Endodermal cell (in vitro differentiated cells): Measurements from ENCODE around the gene NAALADL2. TPM values are rescaled to one million over a fixed set of nuclear protein-coding genes. Genes with fewer than 3 reads are reported as not detected.
"Not testable (repeated sequence)": the region's sequence is repeated elsewhere in the genome, so short reads cannot be mapped to it uniquely, and the experiment has no call there.

Experiments
- DNase-seq: peaks from one replicate; pipeline ENCODE4 v3.0.0-alpha.2; 2017
- H3K27ac ChIP-seq: 2 replicates; pipeline ENCODE4 v1.5.1; 2013; ENCODE audit warnings: mild to moderate bottlenecking, low read depth, low read length, moderate library complexity
- H3K27me3 ChIP-seq: 2 replicates; pipeline ENCODE4 v1.6.1; 2013; ENCODE audit warnings: mild to moderate bottlenecking, low read length, moderate library complexity; ENCODE audit not compliant: insufficient read depth, control insufficient read depth, poor library complexity, severe bottlenecking
- H3K36me3 ChIP-seq: 2 replicates; pipeline ENCODE4 v1.7.0; 2013; ENCODE audit warnings: mild to moderate bottlenecking, low read length, moderate library complexity; ENCODE audit not compliant: control insufficient read depth, insufficient read depth
- H3K4me1 ChIP-seq: one replicate; pipeline ENCODE4 v1.7.0; 2013; ENCODE audit warnings: low read length; ENCODE audit not compliant: control insufficient read depth, insufficient read depth
- H3K4me3 ChIP-seq: 2 replicates; pipeline ENCODE4 v1.5.1; 2013; ENCODE audit warnings: mild to moderate bottlenecking, low read length, moderate library complexity
- H3K9ac ChIP-seq: 2 replicates; pipeline ENCODE4 v1.6.1; 2013; ENCODE audit warnings: mild to moderate bottlenecking, low read length, moderate library complexity; ENCODE audit not compliant: poor library complexity, severe bottlenecking; ENCODE audit errors: extremely low read depth
- H3K9me3 ChIP-seq: 2 replicates; pipeline ENCODE4 v1.6.1; 2013; ENCODE audit warnings: mild to moderate bottlenecking, low read length, moderate library complexity; ENCODE audit not compliant: control insufficient read depth
- H3K27ac Mint-ChIP-seq: 2 replicates; pipeline ENCODE4 v1.8.0; 2020; ENCODE audit warnings: mixed read lengths
- H3K27me3 Mint-ChIP-seq: 2 replicates; pipeline ENCODE4 v1.8.0; 2021; ENCODE audit warnings: mild to moderate bottlenecking, mixed read lengths; ENCODE audit not compliant: insufficient read depth
- H3K36me3 Mint-ChIP-seq: 2 replicates; pipeline ENCODE4 v1.8.0; 2020; ENCODE audit warnings: low read depth, mixed read lengths
- H3K4me1 Mint-ChIP-seq: 2 replicates; pipeline ENCODE4 v1.8.0; 2020; ENCODE audit warnings: mixed read lengths
- H3K4me3 Mint-ChIP-seq: 2 replicates; pipeline ENCODE4 v1.8.0; 2020; ENCODE audit warnings: mild to moderate bottlenecking, moderate library complexity, mixed read lengths
- H3K9me3 Mint-ChIP-seq: 2 replicates; pipeline ENCODE4 v1.8.0; 2020; ENCODE audit warnings: mild to moderate bottlenecking, mixed read lengths
- WGBS, 2 experiments: methylation state at CpG; one replicate each; pipeline versions ENCODE4 v1.1.5 to v1.1.7; 2013; ENCODE audit warnings: missing lambda C conversion rate in 2 of 2, mixed read lengths in 1 of 2; ENCODE audit not compliant: insufficient coverage in 1 of 2, insufficient read length in 1 of 2; 5-methylcytosine and 5-hydroxymethylcytosine counted together
- total RNA-seq, 2 donors: library from RNA; stranded (reverse); fragmentation: NEBNext Ultra II Directional in 1 of 2; extraction: Animal tissue kit (Norgen Biotek cat#: 25700) in 1 of 2; gene quantifications; 2 replicates in 1 of 2; 3 replicates in 1 of 2; pipeline ENCODE4 v1.2.1, GENCODE V29; 2021
- TF ChIP-seq, protein P1 (sequence below): fragments of 200-600 bp; sonication (generic); conservative IDR thresholded peaks from 2 replicates; pipeline ENCODE4 v1.5.0; 2021; ENCODE audit warnings: antibody characterized with exemption, mild to moderate bottlenecking

Gene NAALADL2
- total RNA-seq, 2 donors from 2014 or later = 1.6 to 1.8 TPM

DNA sequence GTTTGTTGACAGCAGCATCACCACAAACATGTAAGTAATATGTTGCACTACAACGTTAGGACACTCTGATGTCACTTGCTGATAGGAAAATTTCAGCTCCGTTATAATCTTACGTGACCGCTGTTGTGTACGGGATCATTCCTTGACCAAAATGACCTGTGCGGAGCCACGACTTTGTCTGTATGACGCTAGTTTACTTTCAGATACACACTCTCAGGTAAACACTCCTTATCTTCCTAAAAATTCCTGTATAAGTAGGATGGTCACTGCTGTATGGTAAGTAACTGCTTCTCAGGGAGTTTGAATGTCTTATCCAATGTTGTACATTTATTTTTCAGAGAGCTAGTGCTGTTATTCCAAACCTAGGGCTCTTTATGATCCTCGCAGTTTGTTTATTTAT, 410.3 kb downstream of the NAALADL2 start:
- 93 to 96% methylated on average over 4 to 8 of the region's 9 CpGs for WGBS, 2 experiments
- Mint-ChIP-seq H3K36me3 (no peaks in the 10 kb centered on the region), H3K4me1 (no peaks in the 10 kb centered on the region), H3K4me3 (no peak overlapping the region), H3K27ac (no peak overlapping the region), H3K9me3 (no peaks in the 10 kb centered on the region), H3K27me3 (no peaks in the 10 kb centered on the region)
- Histone ChIP-seq H3K36me3 (no peaks in the 10 kb centered on the region), H3K9me3 (no peaks in the 10 kb centered on the region), H3K9ac (no peak overlapping the region), H3K27me3 (no peaks in the 10 kb centered on the region), H3K4me3 (no peak overlapping the region), H3K27ac (no peak overlapping the region), H3K4me1 (no peaks in the 10 kb centered on the region)
- DNase-seq = no peak
- TF ChIP-seq, protein P1, sequence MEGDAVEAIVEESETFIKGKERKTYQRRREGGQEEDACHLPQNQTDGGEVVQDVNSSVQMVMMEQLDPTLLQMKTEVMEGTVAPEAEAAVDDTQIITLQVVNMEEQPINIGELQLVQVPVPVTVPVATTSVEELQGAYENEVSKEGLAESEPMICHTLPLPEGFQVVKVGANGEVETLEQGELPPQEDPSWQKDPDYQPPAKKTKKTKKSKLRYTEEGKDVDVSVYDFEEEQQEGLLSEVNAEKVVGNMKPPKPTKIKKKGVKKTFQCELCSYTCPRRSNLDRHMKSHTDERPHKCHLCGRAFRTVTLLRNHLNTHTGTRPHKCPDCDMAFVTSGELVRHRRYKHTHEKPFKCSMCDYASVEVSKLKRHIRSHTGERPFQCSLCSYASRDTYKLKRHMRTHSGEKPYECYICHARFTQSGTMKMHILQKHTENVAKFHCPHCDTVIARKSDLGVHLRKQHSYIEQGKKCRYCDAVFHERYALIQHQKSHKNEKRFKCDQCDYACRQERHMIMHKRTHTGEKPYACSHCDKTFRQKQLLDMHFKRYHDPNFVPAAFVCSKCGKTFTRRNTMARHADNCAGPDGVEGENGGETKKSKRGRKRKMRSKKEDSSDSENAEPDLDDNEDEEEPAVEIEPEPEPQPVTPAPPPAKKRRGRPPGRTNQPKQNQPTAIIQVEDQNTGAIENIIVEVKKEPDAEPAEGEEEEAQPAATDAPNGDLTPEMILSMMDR = no peak

DNA sequence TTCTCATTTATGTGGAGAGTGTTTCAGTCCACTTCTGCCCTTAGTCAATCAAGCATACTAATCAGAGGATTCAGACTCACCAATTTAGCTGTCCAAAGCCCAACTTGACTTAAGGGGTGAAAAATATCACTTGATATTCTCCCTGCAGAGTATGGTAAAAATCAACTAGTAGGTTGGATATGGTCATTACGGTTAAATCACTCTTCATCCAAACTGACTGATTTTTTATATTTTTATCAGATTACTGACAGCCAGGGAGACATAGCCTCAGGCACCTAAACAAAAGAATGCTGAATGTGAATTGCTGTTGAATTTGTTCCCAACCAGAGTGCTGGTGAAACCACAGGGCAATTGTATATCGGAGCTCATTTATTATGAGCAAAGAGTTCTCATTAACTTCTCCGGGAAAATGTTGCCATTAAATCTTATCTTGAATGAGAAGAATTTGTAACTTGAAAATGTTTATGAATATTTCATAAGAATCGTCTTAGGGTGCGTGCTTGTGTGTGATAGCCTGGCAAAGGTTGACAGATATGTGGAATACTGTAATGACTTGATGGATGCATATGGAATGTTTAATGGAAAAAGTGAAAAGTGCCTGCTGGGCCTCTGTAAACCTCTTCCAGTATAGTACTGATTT, 411.2 kb downstream of the NAALADL2 start:
- no peaks in the 10 kb centered on the region for H3K9me3 Mint-ChIP-seq
- no peaks in the 10 kb centered on the region for H3K4me1 Mint-ChIP-seq
- H3K4me3 ChIP-seq = no peak overlapping the region
- no peaks in the 10 kb centered on the region for H3K27me3 Mint-ChIP-seq
- H3K27ac Mint-ChIP-seq = no peak overlapping the region
- peak overlapping the region; percentile 45 for H3K27ac ChIP-seq
- DNase-seq = no peak
- H3K36me3 ChIP-seq = no peaks in the 10 kb centered on the region
- no peaks in the 10 kb centered on the region for H3K27me3 ChIP-seq
- no peak overlapping the region for H3K9ac ChIP-seq
- H3K36me3 Mint-ChIP-seq = no peaks in the 10 kb centered on the region
- TF ChIP-seq, protein P1 = no peak
- no peak overlapping the region for H3K4me3 Mint-ChIP-seq
- H3K9me3 ChIP-seq = no peaks in the 10 kb centered on the region
- WGBS, 2 experiments = 66 to 95% methylated on average over 4 of the region's 5 CpGs
- no peaks in the 10 kb centered on the region for H3K4me1 ChIP-seq

DNA sequence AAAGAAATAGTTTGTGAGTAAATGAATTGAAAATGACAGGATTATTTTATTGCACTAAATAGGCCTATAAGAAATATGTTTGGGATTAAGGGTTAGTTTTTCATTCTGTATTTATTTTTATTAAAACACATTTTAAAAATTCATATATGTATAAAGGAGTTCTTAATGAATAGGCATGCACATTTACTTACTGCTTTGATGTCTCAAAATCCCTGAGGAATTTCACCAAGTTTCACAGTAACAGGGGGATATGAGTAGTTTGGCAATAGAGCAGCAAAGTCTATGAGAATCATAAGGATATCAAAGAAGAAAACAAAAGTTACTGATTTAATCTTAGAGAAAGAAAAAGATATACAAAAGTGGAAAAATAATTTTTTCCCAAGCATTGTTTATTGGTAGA, 411.7 kb downstream of the NAALADL2 start:
- Histone ChIP-seq H3K4me1 (no peaks in the 10 kb centered on the region), H3K4me3 (no peak overlapping the region), H3K9ac (no peak overlapping the region), H3K27ac (peak overlapping the region; percentile 45), H3K36me3 (no peaks in the 10 kb centered on the region), H3K27me3 (no peaks in the 10 kb centered on the region), H3K9me3 (no peaks in the 10 kb centered on the region)
- no peaks in the 10 kb centered on the region for H3K4me1 Mint-ChIP-seq
- H3K36me3 Mint-ChIP-seq = no peaks in the 10 kb centered on the region
- TF ChIP-seq, protein P1 = no peak
- H3K27ac Mint-ChIP-seq = no peak overlapping the region
- H3K9me3 Mint-ChIP-seq = no peaks in the 10 kb centered on the region
- H3K27me3 Mint-ChIP-seq = no peaks in the 10 kb centered on the region
- H3K4me3 Mint-ChIP-seq = no peak overlapping the region
- no peak for DNase-seq

DNA sequence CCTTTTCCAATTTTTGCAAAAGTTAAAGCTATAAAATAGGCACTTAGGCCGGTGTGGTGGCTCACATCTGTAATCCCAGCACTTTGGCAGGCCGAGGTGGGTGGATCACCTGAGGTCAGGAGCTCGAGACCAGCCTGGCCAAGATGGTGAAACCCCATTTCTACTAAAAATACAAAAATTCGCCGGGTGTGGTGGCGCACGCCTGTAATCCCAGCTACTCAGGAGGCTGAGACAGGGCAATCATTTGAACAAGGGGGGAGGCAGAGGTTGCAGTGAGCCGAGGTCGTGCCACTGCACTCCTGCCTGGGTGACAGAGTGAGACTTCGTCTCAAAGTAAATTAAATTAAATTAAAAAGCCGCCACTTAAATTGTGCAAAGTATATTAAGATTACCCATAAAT, 412.3 kb downstream of the NAALADL2 start:
- H3K9me3 ChIP-seq, H3K4me1 ChIP-seq, H3K36me3 Mint-ChIP-seq, H3K27me3 Mint-ChIP-seq, H3K4me3 Mint-ChIP-seq, H3K9ac ChIP-seq, H3K4me1 Mint-ChIP-seq, H3K27me3 ChIP-seq, DNase-seq, H3K27ac Mint-ChIP-seq, H3K4me3 ChIP-seq, H3K27ac ChIP-seq, H3K9me3 Mint-ChIP-seq, H3K36me3 ChIP-seq: not testable (repeated sequence)
- WGBS, 2 experiments = 91 to 95% methylated on average over 6 to 10 of the region's 11 CpGs
